GM23338 (cell line): ENCODE data around the gene OXCT1.

Source experiments
- CTCF ChIP-seq, 2 experiments: fragments of 200-600 bp in 1 of 2; sonication (generic) in 1 of 2; conservative IDR thresholded peaks; 2 replicates each; pipeline versions ENCODE4 v1.5.1 to v1.6.1; 2016 to 2017; ENCODE audit warnings: antibody characterized with exemption in 2 of 2, low read depth in 2 of 2, mild to moderate bottlenecking in 2 of 2, moderate library complexity in 1 of 2
- EZH2 ChIP-seq: fragments of 200-600 bp; sonication (generic); IDR thresholded peaks from one replicate; pipeline ENCODE4 v1.8.0; 2017; ENCODE audit warnings: antibody characterized with exemption, mild to moderate bottlenecking, low read depth; ENCODE audit not compliant: unreplicated experiment
- EZH2phosphoT487 ChIP-seq: fragments of 200-600 bp; sonication (generic); IDR thresholded peaks from one replicate; pipeline ENCODE4 v1.8.1; 2018; ENCODE audit warnings: antibody characterized with exemption; ENCODE audit not compliant: unreplicated experiment
- POLR2AphosphoS5 ChIP-seq: IDR thresholded peaks from 2 replicates; pipeline ENCODE4 v1.6.1; 2016; ENCODE audit warnings: antibody characterized with exemption, low read depth

GRCh38 chr5:41877408-41877807 lies 7.2 kb upstream of the OXCT1 start:
- TF ChIP-seq POLR2AphosphoS5 (no peak), EZH2 (no peak), EZH2phosphoT487 (no peak), CTCF (conservative IDR thresholded peaks at IDR 0.05; ENCODE audit: low read depth in 2 of 2) (no peak)
